Stimulated activated CD4-positive, alpha-beta T cell treated with anti-CD3 and anti-CD28 coated beads, Interleukin-12 subunit alpha, Interleukin-12 subunit beta, amount 100 ng/mL, for 24 hours (primary cell): ENCODE results near the gene TBC1D3B.
"Not testable (repeated sequence)": the region's sequence is repeated elsewhere in the genome, so short reads cannot be mapped to it uniquely, and the experiment has no call there.

Source experiments
- DNase-seq, 2 experiments: peaks; one replicate each; pipeline ENCODE4 v3.0.0-alpha.2; 2020; ENCODE audit warnings: low read depth in 2 of 2

Gene TBC1D3B

GRCh38 chr17:36176536-36176935 lies at the start of gene TBC1D3B:
Gene TBC1D3B, minus strand, starts transcription at chr17:36176636. Its CDS starts 1,586 bp downstream, at chr17:36175050.
- DNase-seq, result not testable (repeated sequence)

GRCh38 chr17:36222967-36223366 lies 46.5 kb upstream of the TBC1D3B start:
- not testable (repeated sequence) for DNase-seq

DNA sequence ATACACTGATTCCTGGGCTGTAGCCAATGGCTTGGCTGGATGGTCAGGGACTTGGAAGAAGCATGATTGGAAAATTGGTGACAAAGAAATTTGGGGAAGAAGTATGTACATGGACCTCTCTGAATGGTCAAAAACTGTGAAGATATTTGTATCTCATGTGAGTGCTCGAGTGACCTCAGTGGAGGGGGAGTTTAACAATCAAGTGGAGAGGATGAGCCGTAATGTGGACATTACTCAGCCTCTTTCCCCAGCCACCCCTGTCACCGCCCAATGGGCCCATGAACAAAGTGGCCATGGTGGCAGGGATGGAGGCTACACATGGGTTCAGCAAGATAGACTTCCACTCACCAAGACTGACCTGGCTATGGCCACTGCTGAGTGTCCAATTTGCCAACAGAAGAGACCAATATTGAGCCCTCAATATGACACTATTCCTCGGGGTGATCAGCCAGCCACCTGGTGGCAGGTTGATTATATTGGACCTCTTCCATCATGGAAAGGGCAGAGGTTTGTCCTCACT lies 45.2 kb upstream of the TBC1D3B start:
- DNase-seq, result not testable (repeated sequence)

DNA sequence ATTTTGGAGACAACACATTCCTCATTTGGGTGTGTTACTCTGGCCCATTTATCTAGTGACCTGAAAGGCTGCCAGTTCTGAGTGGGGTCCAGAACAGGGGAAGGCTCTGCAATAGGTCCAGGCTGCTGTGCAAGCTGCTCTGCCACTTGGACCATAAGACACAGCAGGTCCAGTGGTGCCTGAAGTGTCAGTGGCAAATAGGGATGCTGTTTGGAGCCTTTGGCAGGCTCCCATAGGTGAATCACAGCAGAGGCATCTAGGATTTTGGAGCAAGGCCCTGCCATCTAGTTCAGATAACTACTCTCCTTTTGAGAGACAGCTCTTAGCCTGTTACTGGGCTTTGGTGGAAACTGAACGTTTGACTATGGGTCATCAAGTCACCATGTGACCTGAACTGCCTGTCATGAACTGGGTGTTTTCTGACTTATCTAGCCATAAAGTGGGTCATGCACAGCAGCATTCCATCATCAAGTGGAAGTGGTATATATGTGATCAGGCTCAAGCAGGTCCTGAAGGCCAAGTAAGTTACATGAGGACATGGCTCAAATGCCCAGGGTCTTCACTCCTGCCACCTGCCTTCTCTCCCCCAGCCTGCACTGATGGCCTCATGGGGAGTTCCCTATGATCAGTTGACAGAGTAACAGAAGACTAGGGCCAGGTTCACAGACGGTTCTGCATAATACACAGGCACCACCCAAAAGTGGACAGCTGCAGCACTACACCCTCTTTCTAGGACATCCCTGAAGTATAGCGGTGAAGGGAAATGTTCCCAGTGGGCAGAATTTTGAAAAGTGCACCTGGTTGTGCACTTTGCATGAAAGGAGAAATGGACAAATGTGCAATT lies 44.5 kb upstream of the TBC1D3B start:
- not testable (repeated sequence) for DNase-seq

DNA sequence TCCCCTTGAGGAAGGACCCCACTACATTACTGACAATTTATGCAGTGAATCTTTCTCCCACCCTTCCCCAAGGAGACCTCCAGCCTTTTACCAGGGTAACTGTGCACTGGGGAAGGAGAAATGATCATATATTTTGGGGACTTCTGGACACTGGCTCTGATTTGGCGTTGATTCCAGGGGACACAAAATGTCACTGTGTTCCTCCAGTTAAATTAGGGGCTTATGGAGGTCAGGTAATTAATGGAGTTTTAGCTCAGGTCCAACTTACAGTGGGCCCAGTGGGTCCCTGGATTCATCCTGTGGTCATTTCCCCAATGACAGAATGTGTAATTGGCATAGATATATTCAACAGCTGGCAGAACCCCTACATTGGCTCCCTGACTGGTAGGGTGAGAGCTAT lies 43.1 kb upstream of the TBC1D3B start:
- DNase-seq, result not testable (repeated sequence)

DNA sequence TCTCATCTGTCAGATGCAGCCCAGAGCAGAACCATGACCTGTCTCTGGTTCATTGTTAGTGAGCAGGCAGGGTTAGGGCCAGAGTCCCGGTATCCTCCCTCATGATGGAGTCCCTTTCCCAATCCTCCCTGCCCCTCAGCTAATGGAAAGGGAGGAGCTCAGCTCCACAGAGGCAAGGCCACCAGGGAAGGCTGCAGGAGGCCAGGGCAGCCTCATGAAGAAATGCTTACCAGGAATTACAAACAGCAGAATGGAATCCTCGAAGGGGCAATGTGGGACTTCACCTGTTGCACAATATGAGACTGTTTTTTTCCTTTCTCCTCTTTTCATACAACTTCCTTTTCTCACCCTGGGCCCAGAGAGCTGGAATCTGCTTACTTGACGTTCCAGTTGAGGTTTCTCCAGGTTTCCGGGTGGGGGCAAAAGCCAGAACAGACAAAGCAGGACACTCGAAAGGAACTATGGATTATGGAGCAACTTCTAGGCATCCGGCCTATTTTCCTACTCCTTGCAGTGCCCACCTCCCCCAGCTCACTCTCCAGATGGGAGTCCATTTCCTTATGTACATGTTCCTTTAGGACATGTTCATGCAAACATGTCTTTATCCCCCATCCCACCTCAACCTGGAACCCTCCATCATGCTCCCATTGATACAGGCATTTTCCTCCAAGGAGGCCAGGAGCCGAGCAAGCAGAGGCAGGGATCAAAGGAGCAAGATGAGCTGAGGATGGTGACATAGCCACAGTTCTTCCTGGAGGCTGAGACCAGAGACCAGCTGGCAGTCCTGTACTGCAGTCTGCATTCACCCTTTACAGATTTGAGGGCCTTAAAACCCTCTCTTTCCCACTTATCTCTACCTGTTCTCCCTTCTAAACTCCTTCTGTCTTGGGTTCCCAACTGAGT lies 39.2 kb upstream of the TBC1D3B start:
- not testable (repeated sequence) for DNase-seq

DNA sequence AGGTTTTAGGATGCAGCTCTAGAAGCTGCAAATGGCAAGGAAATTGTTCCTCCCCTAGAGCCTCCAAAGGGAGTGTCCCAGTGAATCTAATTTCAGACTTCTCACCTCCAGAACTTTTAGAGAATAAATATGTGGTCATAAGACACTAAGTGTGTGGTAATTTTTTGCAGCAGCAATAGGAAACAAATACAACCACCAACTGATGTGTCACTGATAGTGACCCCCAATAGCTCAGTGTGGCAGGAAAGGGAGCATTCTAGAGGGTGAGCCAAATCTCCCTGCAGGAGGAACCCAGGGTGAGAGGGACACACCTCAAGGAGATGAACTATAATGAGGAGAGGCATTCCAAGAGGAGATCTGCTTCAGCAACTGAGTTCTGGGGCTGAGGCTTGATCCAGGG lies 38.5 kb upstream of the TBC1D3B start:
- no peak for DNase-seq

GRCh38 chr17:36213695-36214094 lies 37.3 kb upstream of the TBC1D3B start:
- no peak for DNase-seq

DNA sequence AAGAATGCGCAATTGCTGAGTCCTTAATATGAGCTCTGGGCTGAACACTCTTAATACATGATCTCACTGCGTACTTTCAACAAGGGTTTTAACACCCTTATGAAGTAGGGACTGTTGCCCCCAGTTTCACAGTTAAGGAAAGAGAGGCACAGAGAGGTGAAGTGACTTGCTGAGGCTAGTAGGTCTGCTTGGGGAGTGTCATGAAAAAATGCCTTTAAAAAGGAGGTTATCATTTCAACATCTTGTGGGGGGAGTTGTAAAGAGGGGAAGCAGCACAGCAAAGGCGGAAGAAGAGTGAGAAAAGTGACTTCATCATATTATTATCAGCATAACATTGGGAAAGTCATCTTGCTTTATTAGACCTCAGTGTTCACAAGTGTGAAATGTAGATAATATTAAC lies 36.5 kb upstream of the TBC1D3B start:
- no peak for DNase-seq

DNA sequence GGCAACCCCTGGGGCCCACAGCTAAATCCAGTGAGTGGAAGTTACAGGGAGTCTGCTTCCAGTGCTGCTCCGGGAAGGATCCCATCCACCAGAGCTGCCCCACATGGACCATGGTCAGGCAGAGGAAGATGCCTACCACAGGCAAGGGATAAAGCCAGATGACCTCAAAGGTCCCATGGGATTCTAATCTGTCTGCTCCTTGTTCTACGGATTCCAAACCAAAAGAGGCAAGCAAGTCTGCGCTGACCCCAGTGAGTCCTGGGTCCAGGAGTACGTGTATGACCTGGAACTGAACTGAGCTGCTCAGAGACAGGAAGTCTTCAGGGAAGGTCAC lies 35.8 kb upstream of the TBC1D3B start:
- DNase-seq, result no peak

- not testable (repeated sequence) for DNase-seq
These were observed 35.2 kb upstream of the TBC1D3B start for GRCh38 chr17:36211484-36212271.

GRCh38 chr17:36210439-36211211 lies 34.2 kb upstream of the TBC1D3B start, which contains the start of gene CCL4L2:
Gene CCL4L2, plus strand, starts transcription at chr17:36211063.
- not testable (repeated sequence) for DNase-seq

DNA sequence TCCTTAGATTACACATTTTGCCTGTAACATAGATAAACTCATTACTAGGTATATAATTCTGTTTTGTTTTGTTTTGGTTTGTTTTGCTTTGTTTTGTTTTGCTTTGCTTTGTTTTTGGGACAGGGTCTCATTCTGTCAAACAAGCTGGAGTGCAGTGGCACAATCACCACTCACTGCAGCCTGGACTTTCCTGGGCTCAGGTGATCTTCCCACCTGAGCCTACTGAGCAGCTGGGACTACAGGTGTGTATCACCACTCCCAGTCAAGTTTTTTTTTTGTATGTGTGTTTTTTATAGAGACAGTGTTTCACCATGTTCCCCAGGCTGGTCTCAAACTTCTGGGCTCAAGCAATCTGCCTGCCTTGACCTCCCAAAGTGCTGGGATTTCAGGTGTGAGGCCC lies 33.1 kb upstream of the TBC1D3B start:
- DNase-seq, result no peak

DNA sequence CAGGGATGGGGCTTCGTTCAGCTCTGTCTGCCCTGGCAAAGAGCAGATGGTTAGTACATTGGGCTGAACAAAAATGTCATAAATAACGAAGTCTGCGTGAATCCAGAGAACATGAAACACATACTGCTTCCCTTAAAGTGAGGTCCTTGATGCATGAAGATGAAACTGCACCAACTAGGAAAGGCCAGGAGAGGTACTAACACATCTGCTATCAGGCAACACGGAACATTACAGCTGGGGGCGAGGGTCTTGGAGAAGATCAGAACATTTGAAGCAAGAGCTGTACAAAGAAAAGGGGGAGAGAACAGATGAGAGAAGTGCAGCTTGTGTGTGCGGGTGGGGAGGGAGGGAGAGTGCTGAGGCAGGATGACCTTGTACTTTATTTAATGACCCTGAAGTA lies 30.9 kb upstream of the TBC1D3B start:
- not testable (repeated sequence) for DNase-seq

DNA sequence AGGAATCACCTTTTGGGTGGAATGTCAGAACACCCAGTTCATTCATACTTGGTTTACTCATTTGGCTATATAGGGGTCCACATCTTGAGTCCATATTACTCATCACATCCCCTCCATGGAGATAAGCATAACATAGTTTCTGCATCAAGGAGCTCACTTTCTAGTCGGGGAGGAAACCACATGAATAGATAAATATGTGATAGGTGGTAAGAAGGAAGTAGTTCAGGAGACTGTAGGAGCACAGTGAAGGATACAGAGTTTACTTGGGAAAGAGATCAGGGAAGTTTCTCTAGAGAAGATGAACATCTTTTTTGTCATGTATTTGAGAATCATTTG lies 30.0 kb upstream of the TBC1D3B start:
- DNase-seq, result not testable (repeated sequence)

GRCh38 chr17:36205637-36206485 lies 29.4 kb upstream of the TBC1D3B start:
- no peak for DNase-seq

GRCh38 chr17:36204724-36205500 lies 28.5 kb upstream of the TBC1D3B start:
- DNase-seq, result no peak

- DNase-seq, result no peak
These were observed 26.9 kb upstream of the TBC1D3B start for GRCh38 chr17:36203335-36203734.

- not testable (repeated sequence) for DNase-seq
These were observed 25.1 kb upstream of the TBC1D3B start for GRCh38 chr17:36201506-36201905.
